ENCODE measurements around the gene NKD1. TPM values are rescaled to one million over a fixed set of nuclear protein-coding genes. Genes with fewer than 3 reads are reported as not detected.

NKD1 gene
- total RNA-seq, 1 donor from 2014 or later, result 3.9 TPM

DNA sequence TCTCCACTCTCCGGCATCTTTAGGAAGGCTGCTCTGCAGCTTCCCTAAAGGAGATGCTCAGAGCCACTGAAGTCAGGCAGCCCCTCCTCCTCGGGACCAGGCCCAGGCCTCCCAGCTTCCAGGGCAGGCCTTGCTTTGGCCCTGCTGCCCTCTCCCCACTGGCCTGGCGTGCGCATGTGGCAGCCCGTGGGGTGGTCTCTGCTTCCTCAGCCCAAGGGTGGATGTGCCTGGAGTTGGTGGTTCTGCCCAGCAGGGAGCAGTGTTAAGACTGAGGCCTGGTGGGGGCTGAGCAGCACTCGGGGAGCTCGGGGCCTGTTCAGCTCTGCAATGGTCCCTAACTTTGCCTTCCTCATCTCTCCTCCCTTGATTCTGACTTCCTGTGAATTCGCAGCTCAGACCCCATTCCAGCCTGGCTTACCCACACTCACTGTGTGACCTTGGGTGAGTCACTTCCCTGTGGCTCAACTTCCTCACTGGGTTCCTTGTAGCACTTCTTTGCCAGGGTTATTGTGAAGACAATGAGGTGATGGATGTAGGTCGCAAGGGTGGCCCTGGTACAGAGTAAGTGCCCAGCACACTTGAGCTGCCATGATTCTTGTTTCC is 63.2 kb downstream of the NKD1 start:
- DNase-seq (ENCODE audit: low spot score), result no peak
- no peak for ATAC-seq

DNA sequence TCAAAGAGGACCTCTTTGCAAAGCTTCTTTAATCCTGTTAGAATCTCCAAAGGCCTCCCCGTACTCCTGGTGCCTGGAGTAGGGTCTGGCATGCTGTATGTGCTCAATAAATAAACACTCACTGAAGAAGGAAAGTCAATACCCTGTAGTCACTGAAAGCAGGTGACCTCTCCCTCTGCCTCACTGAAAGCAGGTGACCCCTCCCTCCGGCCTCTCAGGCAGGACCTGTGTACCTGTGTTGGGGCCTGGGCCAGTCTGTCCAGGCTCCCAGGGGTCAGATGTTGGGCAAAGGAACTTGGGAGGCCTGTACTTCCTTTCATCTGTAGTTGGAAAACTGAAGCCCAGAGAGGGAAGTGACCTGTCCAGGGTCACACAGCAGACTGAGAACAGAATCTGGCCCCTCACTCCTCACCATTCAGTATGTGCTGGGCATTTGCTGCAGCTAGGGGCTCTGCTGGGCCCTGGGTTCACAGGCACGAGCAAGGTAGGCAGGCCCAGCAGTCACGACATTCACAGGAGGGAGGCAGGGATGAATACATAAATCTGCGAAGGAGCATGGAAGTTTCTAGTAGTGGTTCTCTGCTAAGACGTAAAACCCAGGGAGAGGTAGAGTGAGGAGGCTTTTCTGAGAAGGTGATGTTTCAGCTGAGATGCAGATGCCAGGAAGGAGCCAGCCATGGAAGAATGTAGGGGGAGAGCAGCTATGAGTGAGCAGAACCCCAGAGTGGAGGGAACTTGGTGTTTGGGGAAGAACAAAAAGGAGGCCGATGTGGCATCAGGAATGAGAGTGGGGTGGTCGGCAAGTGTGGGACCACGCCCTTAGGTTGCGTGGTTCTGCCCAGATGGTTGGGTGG is 64.0 kb downstream of the NKD1 start:
- ATAC-seq (no peak), DNase-seq (ENCODE audit: low spot score) (no peak)

DNA sequence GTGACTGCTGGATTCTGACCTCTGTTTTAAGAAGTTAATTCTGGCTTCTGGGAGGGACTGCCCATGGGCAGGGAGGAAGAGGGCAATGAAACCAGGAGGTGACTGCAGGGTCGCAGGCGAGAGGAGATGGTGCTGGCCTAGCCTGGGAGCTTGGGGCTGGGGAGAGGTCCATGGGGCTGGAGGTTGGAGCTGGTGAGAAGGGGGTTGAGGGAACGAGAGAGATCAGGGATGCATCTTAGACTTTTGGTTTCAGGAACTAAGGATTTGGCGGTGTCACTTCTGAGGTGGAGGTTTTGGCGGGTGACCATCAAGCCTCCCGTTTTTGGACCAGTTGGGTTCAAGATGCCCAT is 64.6 kb downstream of the NKD1 start:
- DNase-seq (ENCODE audit: low spot score) (no peak), ATAC-seq (no peak)

DNA sequence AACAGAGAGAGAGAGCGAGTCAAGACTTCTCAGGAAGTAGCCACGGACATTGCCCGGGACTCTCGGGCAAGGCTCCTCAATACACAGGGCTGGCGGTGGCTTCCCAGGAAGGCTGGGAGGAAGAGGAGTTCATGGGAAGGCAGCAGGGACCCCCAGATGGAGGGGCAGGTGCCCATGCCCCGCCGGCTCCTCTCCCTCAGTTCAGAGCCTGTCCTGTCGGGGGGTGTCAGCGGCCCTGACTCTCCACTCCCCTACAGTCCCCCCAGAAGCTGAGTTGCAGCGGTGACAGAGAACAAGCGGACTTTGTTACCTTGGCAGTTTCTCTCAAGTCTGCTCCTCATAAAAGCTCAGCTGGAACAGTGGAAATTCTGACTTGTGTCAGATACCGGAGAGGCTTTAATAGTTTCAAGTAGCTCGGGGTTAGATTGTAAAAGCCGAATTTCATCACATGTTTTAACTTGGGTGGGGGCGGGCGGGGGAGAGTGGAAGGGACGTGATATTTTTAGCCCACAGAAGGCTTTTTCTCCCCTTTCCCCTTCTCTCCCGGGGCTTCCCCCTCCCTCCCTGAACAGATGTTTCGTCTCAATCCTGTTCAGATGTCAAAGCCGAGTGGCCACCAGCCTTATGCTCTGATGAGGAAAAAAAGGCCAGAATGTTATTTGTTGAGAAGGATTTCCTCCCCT is 65.2 kb downstream of the NKD1 start:
- DNase-seq (ENCODE audit: low spot score), result no peak

DNA sequence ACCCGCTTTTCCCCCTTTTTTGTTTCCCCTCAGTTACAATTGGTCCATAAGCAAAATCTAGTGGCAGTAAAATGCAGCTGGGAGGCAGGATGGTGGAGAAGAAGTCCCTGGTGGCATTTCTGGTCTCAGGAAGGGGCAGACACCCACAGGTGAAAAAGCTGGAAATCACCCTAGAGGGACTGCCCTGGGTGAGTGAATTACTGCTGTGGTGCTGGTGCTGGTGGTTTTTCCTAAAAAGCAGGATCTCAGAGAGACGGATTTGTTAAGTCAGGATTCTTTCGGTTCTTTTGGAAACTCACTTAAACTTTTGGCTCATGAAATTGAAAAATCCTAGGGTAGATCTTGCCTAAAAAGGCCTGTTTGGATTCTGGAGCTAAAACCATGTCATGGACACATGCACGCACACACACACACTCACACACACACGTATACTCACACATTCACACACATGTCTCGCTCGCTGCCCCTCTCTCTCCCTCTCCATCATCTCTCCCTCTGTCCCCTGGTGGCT is 65.8 kb downstream of the NKD1 start:
- DNase-seq (ENCODE audit: low spot score) (no peak), ATAC-seq (no peak)

More for the DNA sequence above, 65.2 kb downstream of the NKD1 start:
- ATAC-seq, result no peak

DNA sequence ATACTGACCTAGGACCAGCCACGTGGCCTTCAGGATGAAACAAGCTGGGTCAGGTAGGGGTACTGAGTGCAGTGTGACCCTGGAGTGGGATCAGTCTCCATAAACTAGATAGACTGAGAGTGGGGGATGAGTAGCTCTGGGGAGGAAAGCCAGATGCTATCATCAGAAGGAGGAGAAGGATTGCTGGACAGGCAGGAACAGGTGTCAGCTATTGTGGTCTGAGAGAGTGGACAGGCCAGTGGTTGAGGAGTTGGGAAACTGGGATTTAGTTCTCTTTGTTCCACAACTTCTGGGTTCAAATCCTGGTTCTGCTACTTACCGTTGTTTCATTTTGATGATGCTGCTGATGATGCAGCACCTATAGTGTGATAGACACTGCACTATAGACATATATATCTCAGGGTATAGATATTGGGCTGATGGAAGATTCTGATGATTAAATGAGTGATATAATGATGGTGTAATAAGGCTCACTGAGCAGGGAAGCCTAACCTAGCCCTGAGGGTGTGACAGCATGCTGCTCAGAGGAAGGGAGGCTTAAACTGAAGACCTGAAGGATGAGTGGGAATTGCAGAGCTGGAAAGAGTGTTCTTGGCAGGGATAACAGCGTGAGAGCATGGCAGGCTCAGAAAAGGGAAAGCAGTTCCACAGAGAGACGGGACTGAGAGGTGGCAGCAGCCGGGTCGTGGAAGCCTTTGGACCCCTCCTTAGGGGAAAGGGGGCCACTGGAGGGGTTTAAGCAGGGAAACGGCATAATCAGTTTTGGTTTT is 66.9 kb downstream of the NKD1 start:
- DNase-seq (ENCODE audit: low spot score) (no peak), ATAC-seq (no peak)

DNA sequence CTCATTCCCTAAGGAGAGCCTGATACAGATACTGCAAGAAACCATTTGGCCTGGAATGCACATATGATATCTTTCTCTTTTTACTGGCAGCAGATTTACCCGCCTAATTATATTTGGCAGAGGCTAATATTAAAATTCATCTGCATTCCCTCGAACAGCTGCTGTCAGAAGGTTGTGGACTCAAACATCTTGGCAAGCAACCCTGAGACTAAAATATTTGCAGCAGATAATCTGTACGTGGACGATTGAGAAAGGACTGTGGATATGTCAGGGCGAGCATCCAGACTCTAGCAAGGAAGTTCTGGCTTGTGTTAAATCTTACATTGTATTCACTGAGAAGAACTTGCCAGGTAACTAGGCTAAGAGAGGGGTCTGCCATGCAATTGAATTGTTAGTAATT is 67.7 kb downstream of the NKD1 start:
- ATAC-seq, result no peak
- DNase-seq (ENCODE audit: low spot score), result no peak

DNA sequence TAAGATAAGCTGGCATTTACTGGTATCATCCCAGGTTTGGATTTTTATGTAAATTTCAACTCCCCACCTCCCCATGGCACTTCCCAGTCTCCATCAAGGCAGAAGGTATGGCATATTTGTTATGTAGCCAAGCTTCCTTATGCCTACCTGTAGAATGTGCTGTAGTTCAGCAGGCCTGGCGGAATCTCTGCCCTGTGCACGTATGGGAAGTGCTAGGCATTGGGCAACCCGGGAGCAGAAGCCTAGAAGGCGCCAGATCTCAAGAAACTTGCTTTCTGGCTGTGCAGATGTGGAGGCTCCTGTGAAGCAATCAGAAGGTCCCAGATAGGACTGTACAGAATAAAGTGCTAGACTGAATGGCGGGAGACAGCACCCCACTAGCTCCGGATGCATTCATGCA is 68.2 kb downstream of the NKD1 start:
- DNase-seq (ENCODE audit: low spot score) (no peak), ATAC-seq (no peak)

DNA sequence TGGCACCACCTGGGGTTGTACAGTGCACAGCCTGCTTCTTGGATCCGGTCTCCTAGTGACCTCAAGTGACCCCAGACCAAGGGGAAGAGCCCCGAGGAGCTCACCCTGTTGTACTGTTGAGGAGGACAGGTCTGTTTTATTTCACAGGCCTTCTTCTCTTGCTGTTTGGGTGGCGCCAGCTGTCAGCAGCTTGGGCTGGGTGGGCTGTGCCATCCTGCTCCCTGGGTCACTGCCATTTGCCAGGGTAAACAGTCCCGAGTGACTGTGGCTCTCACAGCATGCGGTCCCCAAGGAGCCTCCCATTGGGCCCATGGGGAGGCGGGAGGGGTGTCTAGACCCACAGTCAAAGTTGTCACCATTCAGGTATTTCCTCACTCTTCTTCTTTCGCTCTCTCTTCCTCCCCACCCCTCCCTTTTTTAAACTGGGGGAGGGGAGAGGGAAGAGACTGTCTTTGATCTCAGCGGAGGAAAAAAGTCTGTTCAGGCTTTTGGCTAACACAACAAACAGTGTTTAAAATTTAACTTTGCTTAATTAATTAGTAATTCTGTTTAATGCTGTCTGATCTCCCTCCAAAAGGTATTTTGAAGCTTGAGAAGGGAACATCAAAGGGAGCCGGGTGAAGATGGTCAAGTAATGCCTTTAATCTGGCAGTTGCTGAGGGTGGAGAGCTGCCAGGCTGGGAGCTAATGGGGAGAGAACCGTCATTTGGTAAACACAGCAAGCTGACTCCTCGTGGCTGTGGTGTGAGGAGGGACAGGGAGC is 68.9 kb downstream of the NKD1 start:
- ATAC-seq (peak; percentile 72), DNase-seq (ENCODE audit: low spot score) (peak; percentile 63)

DNA sequence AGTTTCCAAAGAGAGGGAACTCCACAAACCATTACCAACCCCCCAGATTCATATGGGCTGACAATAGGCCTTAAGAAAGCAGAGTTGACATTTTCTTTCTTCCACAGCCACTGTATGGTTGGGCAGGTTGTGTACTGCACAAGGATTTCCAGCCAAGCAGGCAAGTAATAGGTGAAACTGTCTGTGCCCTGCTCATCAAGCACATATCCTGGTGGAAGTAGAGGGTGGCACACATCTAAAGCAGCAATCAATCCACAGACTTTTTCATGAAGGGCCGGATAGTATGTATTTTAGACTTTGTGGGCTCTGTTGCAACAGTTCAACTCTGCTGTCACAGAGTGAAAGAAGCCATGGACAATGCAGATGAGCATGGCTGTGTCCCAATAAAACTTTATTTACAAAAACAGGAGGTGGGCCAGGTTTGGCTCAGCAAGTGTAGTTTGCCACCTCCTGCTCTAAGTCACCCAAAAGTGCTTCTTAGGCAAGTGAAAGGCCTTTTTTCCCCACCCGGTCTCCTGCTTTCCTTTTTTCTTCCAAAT is 69.5 kb downstream of the NKD1 start:
- ATAC-seq, result peak; percentile 9

DNA sequence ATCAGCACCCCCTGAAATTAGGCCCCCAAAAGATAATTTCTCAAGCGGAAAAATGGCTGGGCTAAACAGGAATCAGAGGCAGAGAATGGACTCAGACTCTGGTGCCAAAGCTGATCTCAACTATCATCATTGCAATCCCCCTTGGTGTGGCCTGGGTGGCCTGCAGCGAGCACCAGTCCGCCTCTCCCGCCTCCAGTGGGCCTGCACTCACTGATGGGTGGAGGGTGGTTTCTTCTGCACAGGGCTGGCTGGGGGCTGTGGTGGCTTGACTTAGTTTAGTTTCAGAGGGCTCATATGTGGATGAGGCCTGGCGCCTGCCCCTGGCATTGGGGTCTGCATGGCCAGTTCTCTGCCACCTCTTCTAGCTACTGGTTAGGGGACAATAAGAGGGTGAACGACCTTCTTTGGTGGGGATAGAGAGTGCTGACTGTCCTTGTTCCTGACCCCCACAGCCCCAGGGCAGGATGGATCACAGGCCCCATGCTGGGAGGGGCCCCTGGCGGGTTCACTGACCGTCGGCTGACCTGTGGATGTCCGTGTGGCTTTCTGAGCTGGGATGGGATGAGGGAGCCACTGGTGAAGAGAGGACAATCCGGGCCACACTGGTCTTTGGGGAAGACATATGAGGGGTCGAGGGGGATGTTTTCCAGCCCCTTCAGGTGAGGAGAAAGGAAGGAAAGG is 70.2 kb downstream of the NKD1 start:
- ATAC-seq, result no peak
- DNase-seq (ENCODE audit: low spot score), result no peak

More for the DNA sequence above, 69.5 kb downstream of the NKD1 start:
- DNase-seq (ENCODE audit: low spot score), result no peak

DNA sequence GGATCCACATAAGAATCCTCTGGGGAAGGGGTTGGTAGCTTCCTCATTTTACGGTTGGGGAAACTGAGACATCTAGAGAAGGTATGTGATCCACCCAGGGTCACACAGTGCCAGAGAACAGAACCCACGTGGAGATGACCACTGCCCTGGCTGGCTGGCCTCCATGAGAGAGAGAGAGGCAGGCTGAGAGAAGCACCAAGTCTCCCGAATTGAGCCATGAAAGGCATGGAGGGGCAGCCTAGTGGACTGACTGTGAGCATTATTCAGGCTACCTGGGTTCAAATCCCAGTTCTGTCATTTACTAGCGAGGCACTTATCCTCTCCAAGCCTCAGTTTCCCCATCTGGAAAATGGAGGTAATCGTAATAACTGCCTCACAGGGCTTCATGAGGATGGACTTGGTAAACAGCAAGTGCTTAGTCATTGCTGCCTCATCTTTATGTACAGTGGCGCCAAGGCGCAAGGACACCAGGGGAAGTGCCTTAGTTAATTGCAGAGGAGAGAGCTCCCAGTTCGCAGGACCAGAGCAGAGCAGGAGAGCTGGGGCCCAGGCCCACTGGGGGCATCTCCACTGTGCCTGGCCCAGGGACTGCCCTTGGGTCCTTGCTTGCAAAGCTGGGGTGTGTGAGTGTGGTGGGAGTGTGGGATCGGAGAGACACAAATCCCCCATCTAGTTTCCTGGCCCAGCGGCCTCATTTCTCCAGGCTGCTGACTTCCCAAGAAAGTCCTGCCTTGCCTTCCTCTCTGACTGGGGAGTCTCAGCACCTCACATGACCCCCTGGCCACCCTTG is 71.7 kb downstream of the NKD1 start:
- no peak for DNase-seq (ENCODE audit: low spot score)
- ATAC-seq, result no peak

DNA sequence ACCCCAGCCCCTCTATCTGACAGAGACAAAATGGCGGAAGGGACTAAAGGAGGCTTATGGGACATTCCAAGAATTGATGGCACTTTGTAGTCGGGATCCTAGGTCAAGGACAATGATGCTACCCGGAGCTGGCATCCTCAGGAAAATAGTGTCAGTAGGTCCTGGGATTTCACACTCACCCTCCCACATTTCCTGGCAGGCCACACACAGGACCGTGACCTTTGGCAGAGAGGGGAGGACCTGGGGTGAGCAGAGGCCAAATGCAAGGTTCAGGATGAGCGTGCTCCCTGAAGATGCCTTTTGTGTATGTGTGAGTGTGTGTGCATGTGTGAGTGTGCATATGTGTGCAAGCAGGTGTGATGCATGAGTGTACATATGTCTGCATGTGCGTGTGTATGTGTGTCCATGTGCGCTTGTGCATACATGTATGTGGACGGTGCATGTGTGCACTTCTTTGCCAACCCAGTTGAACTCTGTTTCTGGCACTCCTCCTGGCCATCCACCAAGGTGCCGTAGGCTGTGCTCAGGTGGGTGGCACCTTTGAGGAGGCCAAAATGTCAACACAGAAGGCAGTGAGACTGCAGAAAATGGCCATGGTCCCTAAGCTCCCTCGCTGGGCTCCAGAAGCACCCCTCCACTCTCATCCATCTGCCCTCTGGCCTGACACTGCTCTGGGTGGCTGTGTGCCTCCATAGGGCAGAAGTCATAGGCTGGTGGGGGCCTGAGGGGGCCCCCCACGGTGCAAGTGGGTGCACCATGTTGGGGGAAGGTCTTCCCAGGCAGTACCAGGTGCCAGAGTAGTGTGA is 72.7 kb downstream of the NKD1 start:
- DNase-seq (ENCODE audit: low spot score), result peak; percentile 61
- peak; percentile 69 for ATAC-seq

DNA sequence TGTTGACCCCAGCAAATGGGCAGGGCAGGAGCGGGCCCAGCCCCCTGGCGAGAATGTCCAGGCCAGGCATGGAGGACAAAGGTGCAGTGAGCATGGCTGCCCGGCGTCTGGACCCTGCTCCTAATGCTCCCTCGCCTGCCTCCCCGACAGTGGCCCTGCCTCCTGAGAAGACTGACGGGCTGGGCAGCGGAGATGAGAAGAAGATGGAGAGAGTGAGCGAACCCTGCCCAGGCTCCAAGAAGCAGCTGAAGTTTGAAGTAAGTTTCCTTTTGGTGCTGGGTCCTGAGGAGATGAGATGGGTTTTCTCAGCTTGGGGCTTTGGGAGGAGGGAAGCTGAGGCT is 73.2 kb downstream of the NKD1 start:
- DNase-seq (ENCODE audit: low spot score), result no peak
- ATAC-seq, result no peak

DNA sequence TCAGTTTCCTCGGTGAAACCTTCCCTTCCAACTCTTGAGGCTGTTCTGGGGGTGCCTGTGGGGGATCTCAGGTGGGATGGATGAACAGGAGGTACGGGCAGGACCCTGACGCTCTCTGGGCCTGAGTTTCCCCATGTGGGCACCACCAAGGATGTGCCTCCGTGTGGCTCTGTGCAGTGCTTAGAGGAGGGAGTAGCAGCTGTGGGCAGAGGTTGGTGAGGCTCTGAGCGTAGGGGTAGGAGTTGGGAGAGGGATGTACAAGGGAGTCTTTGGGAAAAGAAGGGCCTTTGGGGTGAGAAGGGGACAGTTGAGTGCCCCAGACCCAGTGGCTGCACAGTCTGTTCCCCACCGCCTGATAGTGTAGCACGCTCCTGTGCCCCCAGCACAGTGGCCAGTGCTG is 73.8 kb downstream of the NKD1 start:
- ATAC-seq (no peak), DNase-seq (ENCODE audit: low spot score) (no peak)

DNA sequence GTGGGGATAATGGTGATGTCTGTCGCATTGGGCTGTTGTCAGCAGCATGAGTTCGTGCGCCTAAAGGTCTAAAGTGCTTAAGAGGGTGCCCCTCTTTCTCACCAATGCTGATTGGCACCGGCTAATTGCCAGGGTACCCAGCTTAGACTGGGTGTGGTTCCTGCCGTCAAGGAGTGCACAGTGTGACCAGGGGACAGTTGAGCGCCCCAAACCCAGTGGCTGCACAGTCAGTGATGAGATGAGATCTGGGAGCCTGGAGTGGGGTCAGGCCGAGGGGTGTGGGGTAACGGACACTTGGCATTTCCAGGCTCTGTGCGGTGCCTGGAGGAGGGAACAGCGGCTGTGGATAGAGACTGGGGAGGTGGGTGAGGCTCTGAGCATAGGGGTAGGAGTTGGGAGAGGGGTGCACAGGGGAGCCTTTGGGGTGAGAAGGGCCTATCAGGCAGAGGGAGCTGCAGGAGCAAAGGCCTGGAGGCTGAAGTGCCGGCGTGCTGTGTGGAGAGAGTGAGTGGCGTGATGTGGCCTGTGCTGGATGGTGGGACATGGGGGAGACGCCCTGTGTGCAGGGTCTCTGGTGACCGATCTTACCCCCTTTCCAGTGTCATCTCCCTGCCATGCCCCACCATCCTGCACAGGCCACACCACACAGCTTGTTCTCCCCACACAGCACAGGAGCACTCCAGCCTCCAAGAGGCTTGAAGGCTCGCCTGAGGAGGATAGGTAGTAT is 74.6 kb downstream of the NKD1 start:
- DNase-seq (ENCODE audit: low spot score) (no peak), ATAC-seq (no peak)

DNA sequence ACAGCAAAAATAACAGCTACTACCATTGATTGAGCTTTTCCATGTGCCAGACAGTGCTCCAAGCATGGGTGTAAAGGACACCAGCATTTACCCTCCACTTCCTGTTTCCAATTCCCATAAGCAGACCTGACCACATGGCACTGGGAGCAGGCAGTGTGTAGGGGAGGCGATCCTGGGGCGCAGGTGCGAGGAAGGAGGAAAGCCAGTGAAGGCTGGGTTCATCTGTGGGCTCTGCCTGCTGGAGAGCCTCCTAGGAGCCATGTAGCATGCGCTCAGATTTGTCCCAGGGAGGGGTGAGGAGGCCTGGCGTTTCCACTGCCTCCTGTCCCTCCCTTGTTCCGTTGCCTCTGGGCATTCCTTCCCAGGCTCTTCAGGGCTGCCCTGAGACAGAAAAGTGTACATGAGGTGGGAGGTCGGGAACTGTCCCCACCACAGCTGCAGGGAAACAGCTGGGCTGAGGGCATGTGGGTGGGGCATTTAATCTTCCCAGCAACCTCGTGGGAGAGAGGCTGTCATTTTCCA is 76.3 kb downstream of the NKD1 start:
- DNase-seq (ENCODE audit: low spot score), result no peak
- ATAC-seq, result no peak

Data from left lobe of liver (tissue), 2 donors.